ENCODE results near the gene KIF25. TPM values are rescaled to one million over a fixed set of nuclear protein-coding genes. Genes with fewer than 3 reads are reported as not detected.

Gene KIF25
- total RNA-seq, 4 donors from 2014 or later = 0.28 TPM; not detected in 3

DNA sequence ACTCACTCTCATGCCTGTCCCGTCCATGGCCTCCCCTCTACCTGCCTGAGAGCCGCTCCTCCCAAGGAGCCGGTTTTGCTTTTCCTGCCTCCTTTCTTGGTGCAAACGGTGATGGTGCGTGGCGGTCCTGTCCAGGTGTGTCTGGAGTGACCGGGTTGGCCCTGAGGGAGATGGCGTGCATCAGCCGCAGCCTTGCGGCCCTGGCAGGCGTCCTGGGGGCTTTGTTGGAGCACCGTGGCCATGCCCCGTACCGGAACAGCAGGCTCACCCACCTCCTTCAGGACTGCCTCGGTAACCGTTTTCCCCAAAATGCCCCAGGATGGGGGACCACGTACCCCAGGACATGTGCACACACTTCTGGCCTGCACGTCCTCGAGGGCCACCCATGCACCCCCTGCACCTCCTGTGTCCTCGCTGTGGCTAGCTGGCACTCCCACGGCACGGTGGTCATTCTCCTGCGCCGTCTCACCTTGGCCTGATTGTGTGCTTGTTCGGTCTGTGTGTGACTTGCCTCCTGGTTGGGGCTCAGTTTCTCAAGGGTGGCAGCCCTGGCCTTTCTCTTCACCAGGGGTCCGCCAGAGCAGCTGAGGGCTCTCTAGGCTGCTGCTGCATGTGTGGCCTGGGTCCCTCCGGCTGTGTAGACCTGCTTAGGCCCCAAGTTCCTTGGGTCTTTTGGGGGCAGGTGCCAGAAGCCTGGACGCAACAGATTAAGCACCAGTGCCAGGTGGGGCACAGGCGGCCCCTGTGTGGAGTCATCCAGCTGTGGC lies 45.1 kb downstream of the KIF25 start:
- Histone ChIP-seq H3K4me1 (peaks cover 0 to 12% of the 10 kb centered on the region in 2 donors), H3K27ac (no peak overlapping the region), H3K4me3 (no peak overlapping the region), H3K27me3 (no peaks in the 10 kb centered on the region), H3K9me3 (peaks cover 0 to 8% of the 10 kb centered on the region in 2 donors), H3K36me3 (no peaks in the 10 kb centered on the region)
- no peak for DNase-seq
- TF ChIP-seq, protein P1, sequence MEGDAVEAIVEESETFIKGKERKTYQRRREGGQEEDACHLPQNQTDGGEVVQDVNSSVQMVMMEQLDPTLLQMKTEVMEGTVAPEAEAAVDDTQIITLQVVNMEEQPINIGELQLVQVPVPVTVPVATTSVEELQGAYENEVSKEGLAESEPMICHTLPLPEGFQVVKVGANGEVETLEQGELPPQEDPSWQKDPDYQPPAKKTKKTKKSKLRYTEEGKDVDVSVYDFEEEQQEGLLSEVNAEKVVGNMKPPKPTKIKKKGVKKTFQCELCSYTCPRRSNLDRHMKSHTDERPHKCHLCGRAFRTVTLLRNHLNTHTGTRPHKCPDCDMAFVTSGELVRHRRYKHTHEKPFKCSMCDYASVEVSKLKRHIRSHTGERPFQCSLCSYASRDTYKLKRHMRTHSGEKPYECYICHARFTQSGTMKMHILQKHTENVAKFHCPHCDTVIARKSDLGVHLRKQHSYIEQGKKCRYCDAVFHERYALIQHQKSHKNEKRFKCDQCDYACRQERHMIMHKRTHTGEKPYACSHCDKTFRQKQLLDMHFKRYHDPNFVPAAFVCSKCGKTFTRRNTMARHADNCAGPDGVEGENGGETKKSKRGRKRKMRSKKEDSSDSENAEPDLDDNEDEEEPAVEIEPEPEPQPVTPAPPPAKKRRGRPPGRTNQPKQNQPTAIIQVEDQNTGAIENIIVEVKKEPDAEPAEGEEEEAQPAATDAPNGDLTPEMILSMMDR (IDR thresholded peaks at IDR 0.05) = no peak
- no peak for TF ChIP-seq POLR2A (IDR thresholded peaks at IDR 0.05)
- intact Hi-C loops (cut with DNase I; ENCODE audit: low total_unique reads) = no loop called here

DNA sequence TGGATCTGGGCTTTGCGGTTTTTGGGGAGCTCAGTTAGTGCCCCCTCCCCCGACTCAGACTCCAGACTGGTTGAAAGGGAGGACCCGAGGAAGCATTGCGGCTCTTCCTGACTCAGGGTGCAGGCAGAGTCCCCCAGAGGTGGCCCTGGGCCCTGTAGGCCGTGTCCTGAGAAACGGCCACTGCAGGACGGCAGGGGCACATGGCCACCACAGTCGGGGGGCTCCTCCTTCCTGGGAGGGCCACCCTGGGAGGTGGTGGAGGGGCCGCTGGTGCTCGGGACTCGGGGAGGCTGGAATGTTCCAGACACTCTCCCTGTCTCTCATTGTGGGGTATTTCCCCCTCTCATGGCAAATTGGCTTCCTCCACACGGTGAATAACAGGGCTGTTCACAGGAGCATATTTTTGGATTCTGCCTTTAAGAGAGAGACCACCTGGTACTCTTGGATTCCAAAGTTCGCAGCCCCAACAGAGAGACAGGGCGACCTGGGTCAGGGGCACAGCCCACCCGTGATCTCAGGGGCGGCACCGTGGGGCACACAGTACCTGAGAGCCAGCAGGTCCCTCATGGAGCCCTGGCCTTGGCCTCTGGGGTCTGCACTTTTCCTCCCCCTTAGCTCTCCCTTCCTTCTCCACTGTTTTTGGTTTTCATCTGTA lies 45.8 kb downstream of the KIF25 start:
- H3K4me1 ChIP-seq = peaks cover 0 to 12% of the 10 kb centered on the region in 2 donors
- DNase-seq = no peak
- H3K9me3 ChIP-seq = peaks cover 0 to 8% of the 10 kb centered on the region in 2 donors
- TF ChIP-seq, protein P1 (IDR thresholded peaks at IDR 0.05) = no peak
- no peak for TF ChIP-seq POLR2A (IDR thresholded peaks at IDR 0.05)
- intact Hi-C loops (cut with DNase I; ENCODE audit: low total_unique reads) = no loop called here
- no peak overlapping the region for H3K27ac ChIP-seq
- no peaks in the 10 kb centered on the region for H3K36me3 ChIP-seq
- H3K27me3 ChIP-seq = no peaks in the 10 kb centered on the region
- no peak overlapping the region for H3K4me3 ChIP-seq

DNA sequence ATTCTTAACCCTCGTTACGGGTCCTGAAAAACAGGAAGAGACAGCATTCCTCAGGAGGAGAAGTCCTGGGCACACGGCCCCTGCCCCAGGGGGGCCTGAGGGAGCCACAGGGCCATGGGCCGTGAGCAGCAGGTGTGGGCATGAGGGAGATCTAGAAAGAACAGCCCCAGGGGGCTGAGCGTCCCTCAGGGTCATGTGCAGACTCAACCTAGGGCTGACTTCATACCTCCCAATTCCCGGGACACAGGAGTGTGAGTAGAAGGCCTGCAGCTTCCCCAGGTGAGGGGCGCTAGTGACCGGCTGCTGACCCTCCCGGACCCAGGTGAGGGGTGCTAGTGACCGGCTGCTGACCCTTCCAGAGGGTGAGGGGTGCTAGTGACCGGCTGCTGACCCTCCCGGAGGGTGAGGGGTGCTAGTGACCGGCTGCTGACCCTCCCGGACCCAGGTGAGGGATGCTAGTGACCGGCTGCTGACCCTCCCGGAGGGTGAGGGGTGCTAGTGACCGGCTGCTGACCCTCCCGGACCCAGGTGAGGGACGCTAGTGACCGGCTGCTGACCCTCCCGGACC lies 46.5 kb downstream of the KIF25 start:
- no peak for TF ChIP-seq POLR2A (IDR thresholded peaks at IDR 0.05)
- TF ChIP-seq, protein P1 (IDR thresholded peaks at IDR 0.05) = no peak
- Histone ChIP-seq H3K9me3 (peaks cover 0 to 8% of the 10 kb centered on the region in 2 donors), H3K27me3 (no peaks in the 10 kb centered on the region), H3K27ac (no peak overlapping the region), H3K36me3 (no peaks in the 10 kb centered on the region), H3K4me3 (no peak overlapping the region), H3K4me1 (peaks cover 0 to 12% of the 10 kb centered on the region in 2 donors)
- intact Hi-C loops (cut with DNase I; ENCODE audit: low total_unique reads) = no loop called here
- no peak for DNase-seq

DNA sequence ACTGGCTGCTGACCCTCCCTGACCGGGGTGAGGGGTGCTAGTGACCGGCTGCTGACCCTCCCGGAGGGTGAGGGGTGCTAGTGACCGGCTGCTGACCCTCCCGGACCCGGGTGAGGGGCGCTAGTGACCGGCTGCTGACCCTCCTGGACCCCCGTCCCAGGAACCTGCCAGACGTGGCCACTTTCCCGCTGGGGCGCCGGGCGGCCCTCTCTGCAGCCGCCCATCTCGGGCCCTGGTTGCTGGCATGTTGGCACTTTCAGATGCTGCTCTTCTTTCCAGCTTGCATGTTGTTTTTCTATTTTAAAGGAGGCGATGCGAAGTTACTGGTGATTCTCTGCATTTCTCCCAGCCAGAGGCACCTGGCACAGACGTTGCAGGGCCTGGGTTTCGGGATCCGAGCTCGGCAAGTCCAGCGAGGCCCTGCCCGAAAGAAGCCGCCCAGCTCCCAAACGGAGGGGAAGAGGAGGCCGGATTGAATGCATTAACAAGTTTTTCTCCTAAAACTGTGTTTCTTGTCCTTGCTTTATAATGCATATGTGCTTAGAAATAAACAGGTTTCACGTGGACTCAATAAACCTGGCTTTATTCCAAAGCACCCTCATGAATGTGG lies 47.2 kb downstream of the KIF25 start:
- Histone ChIP-seq H3K9me3 (peaks cover 0 to 8% of the 10 kb centered on the region in 2 donors), H3K4me3 (no peak overlapping the region), H3K27me3 (no peaks in the 10 kb centered on the region), H3K36me3 (no peaks in the 10 kb centered on the region), H3K27ac (no peak overlapping the region), H3K4me1 (peaks cover 0 to 12% of the 10 kb centered on the region in 2 donors)
- intact Hi-C loops (cut with DNase I; ENCODE audit: low total_unique reads) = no loop called here
- TF ChIP-seq, protein P1 (IDR thresholded peaks at IDR 0.05) = no peak
- no peak for TF ChIP-seq POLR2A (IDR thresholded peaks at IDR 0.05)
- no peak for DNase-seq

Data from uterus (tissue), 4 donors.